GM12878 (cell line): Measurements from ENCODE around the gene RAD51B. TPM values are rescaled to one million over a fixed set of nuclear protein-coding genes. Genes with fewer than 3 reads are reported as not detected.
A peak's percentile ranks its signal among the peaks of the same experiment; 100 is the strongest.

Source experiments
- ATAC-seq: fragments of 200-7000 bp; cut with Tn5 transposase; 3 replicates; pipeline ENCODE4 v1.9.1; 2020; ENCODE audit warnings: mild to moderate bottlenecking, moderate library complexity
- BruUV-seq: library from RNA; stranded (reverse); fragments of 400-500 nt; replicated peaks from 2 replicates; lab custom pipeline; 2021; lab: Mats Ljungman, UMichigan
- CTCF ChIA-PET: fragments of 300-600 bp; sonication (Branson Sonifier 250); formaldehyde crosslinking; extraction: SDS; loops from one replicate; lab custom pipeline; 2021; ENCODE audit warnings: inconsistent platforms; lab: Yijun Ruan, JAX
- POLR2A ChIA-PET: fragments of 350-600 bp; formaldehyde crosslinking; extraction: SDS; loops from one replicate; lab custom pipeline; 2021; ENCODE audit warnings: inconsistent platforms; lab: Charles Lee
- RAD21 ChIA-PET: fragments of 300-600 bp; sonication (Branson Sonifier 250); formaldehyde crosslinking; loops from one replicate; lab custom pipeline; 2023; ENCODE audit warnings: antibody characterized with exemption; ENCODE audit not compliant: unreplicated experiment; lab: Charles Lee
- SMC1A ChIA-PET: fragments of 300-600 bp; sonication (Branson Sonifier 250); formaldehyde crosslinking; loops from one replicate; lab custom pipeline; 2023; ENCODE audit not compliant: unreplicated experiment, uncharacterized antibody; lab: Charles Lee
- DNase-seq: peaks from one replicate; pipeline ENCODE4 v3.0.0-alpha.2; 2011; ENCODE audit warnings: low read depth, low spot score
- FAIRE-seq: peaks from 3 replicates; lab custom pipeline; 2011; peaks lifted over from hg19 to GRCh38; lab: Jason Lieb, UNC
- H2AFZ ChIP-seq: 2 replicates; pipeline ENCODE4 v1.6.0; 2011; ENCODE audit warnings: low read depth, low read length, control low read depth; ENCODE audit not compliant: control insufficient read depth
- H3K27ac ChIP-seq: 2 replicates; pipeline ENCODE4 v1.5.1; 2011; ENCODE audit warnings: control low read depth; ENCODE audit not compliant: control insufficient read depth, insufficient read depth
- H3K27me3 ChIP-seq, 2 experiments: replicated peaks in 1 of 2; 2 replicates each; pipeline versions ENCODE4 v1.6.0 to v1.6.1; 2011; ENCODE audit warnings: low read length in 1 of 2; ENCODE audit not compliant: control insufficient read depth in 2 of 2, insufficient read depth in 2 of 2
- H3K36me3 ChIP-seq, 2 experiments: 2 replicates each; pipeline ENCODE4 v1.5.1; 2011; ENCODE audit warnings: low read length in 1 of 2; ENCODE audit not compliant: control insufficient read depth in 2 of 2, insufficient read depth in 2 of 2
- H3K4me1 ChIP-seq: 2 replicates; pipeline ENCODE4 v1.6.1; 2011; ENCODE audit warnings: mild to moderate bottlenecking, low read length, moderate library complexity, mixed read lengths; ENCODE audit not compliant: control insufficient read depth, insufficient read depth
- H3K4me2 ChIP-seq: 2 replicates; pipeline ENCODE4 v1.6.0; 2011; ENCODE audit warnings: control low read depth; ENCODE audit not compliant: control insufficient read depth, insufficient read depth
- H3K4me3 ChIP-seq: fragments of 200-600 bp; sonication (generic); 2 replicates; pipeline ENCODE4 v1.5.1; 2016
- H3K79me2 ChIP-seq: 2 replicates; pipeline ENCODE4 v1.6.0; 2011; ENCODE audit warnings: low read length; ENCODE audit not compliant: control insufficient read depth, insufficient read depth
- H3K9ac ChIP-seq: 2 replicates; pipeline ENCODE4 v1.8.0; 2011; ENCODE audit warnings: low read length, control low read depth, mixed read lengths; ENCODE audit not compliant: control insufficient read depth, insufficient read depth
- H3K9me3 ChIP-seq: replicated peaks from 3 replicates; pipeline ENCODE4 v1.5.1; 2011; ENCODE audit warnings: mild to moderate bottlenecking, low read length; ENCODE audit not compliant: control insufficient read depth, insufficient read depth
- H4K20me1 ChIP-seq: 2 replicates; pipeline ENCODE4 v1.6.0; 2011; ENCODE audit not compliant: control insufficient read depth, insufficient read depth
- CHD1 ChIP-seq: IDR thresholded peaks from 2 replicates; pipeline ENCODE4 v1.6.1; 2012; ENCODE audit warnings: low read depth, low read length, improper control_type of control experiment
- CREB1 ChIP-seq: IDR thresholded peaks from 2 replicates; pipeline ENCODE4 v1.6.1; 2012; ENCODE audit warnings: low read depth, mild to moderate bottlenecking, inconsistent platforms
- FOXK2 ChIP-seq: fragments of 450-650 bp; IDR thresholded peaks from 2 replicates; pipeline ENCODE4 v1.6.1; 2017; ENCODE audit warnings: mild to moderate bottlenecking, moderate library complexity
- HSF1 ChIP-seq: fragments of 150-350 bp; IDR thresholded peaks from 2 replicates; pipeline ENCODE4 v1.6.1; 2014; ENCODE audit warnings: mild to moderate bottlenecking, low read depth, low read length
- IKZF2 ChIP-seq, 2 experiments: fragments of 450-650 bp; IDR thresholded peaks; 2 replicates each; pipeline ENCODE4 v1.6.1; 2017; ENCODE audit warnings: mild to moderate bottlenecking in 2 of 2, moderate library complexity in 2 of 2
- KLF5 ChIP-seq: fragments of 450-650 bp; IDR thresholded peaks from 2 replicates; pipeline ENCODE4 v1.6.1; 2014; ENCODE audit warnings: mild to moderate bottlenecking; ENCODE audit not compliant: partially characterized antibody
- NFIC ChIP-seq: IDR thresholded peaks from 2 replicates; pipeline ENCODE4 v1.6.1; 2012; ENCODE audit warnings: low read depth, mild to moderate bottlenecking, inconsistent platforms, low read length, moderate library complexity
- POLR2A ChIP-seq: IDR thresholded peaks from 2 replicates; pipeline ENCODE4 v1.6.1; 2011; ENCODE audit warnings: low read depth, mild to moderate bottlenecking, low read length
- RFX5 ChIP-seq: IDR thresholded peaks from 2 replicates; pipeline ENCODE4 v1.6.1; 2011; ENCODE audit warnings: low read depth, low read length, improper control_type of control experiment
- SMAD5 ChIP-seq: IDR thresholded peaks from 2 replicates; pipeline ENCODE4 v1.6.1; 2016; ENCODE audit warnings: antibody characterized with exemption, low read depth
- SMARCA5 ChIP-seq: fragments of 450-650 bp; IDR thresholded peaks from 2 replicates; pipeline ENCODE4 v1.6.1; 2017; ENCODE audit warnings: mild to moderate bottlenecking
- SPI1 ChIP-seq: IDR thresholded peaks from 2 replicates; pipeline ENCODE4 v1.6.1; 2011; ENCODE audit warnings: low read depth, mild to moderate bottlenecking, low read length, moderate library complexity, borderline replicate concordance; ENCODE audit not compliant: insufficient read depth
- SREBF2 ChIP-seq: IDR thresholded peaks from 2 replicates; pipeline ENCODE4 v1.6.1; 2012; ENCODE audit warnings: mild to moderate bottlenecking, low read length
- TCF7 ChIP-seq: IDR thresholded peaks from 2 replicates; pipeline ENCODE4 v1.6.1; 2014; ENCODE audit warnings: antibody characterized with exemption, borderline replicate concordance
- USF1 ChIP-seq: IDR thresholded peaks from 2 replicates; pipeline ENCODE4 v1.6.1; 2011; ENCODE audit warnings: borderline replicate concordance, low read depth, mild to moderate bottlenecking, moderate library complexity, mixed read lengths, low read length; ENCODE audit not compliant: insufficient read depth; ENCODE audit errors: extremely low read length
- YY1 ChIP-seq: IDR thresholded peaks from 2 replicates; pipeline ENCODE4 v1.6.1; 2011; ENCODE audit warnings: low read depth, mild to moderate bottlenecking, low read length
- ZBED1 ChIP-seq: IDR thresholded peaks from 2 replicates; pipeline ENCODE4 v1.6.1; 2016; ENCODE audit warnings: borderline replicate concordance
- WGBS: methylation state at CpG from one replicate; pipeline ENCODE4 v1.1.6; 2016; ENCODE audit warnings: low lambda C conversion rate; ENCODE audit not compliant: insufficient replicate concordance, insufficient coverage; ENCODE audit errors: missing lambda C conversion rate; 5-methylcytosine and 5-hydroxymethylcytosine counted together
- in situ Hi-C: fragments of 300-500 bp; cut with MboI; formaldehyde crosslinking; loops from 9 replicates; pipeline ENCODE4 v1.14.3; 2018; ENCODE audit warnings: mixed read lengths
- intact Hi-C: fragments of 100-400 bp; cut with micrococcal nuclease; formaldehyde crosslinking; loops from one replicate; pipeline ENCODE4 v1.14.2; 2022; ENCODE audit not compliant: unreplicated experiment
- polyA plus RNA-seq, 11 experiments: library from polyadenylated mRNA; depleted of rRNA in 4 of 11; unstranded in 6 of 11; stranded (reverse) in 5 of 11; fragments of >200 nt; fragmentation: Nextera tagmentation in 4 of 11; fragmentation: Illumina TruSeq in 1 of 11; extraction: Ambion mirVana in 4 of 11; extraction: Trizol in 1 of 11; gene quantifications; 1 replicate in 1 of 11; 2 replicates in 10 of 11; pipeline versions ENCODE4 v1.2.1 to v1.2.3, GENCODE V29; 2011 to 2016; ENCODE audit warnings: inconsistent platforms in 2 of 11, missing spikeins in 2 of 11, low read depth in 1 of 11
- total RNA-seq, 4 experiments: library from RNA; depleted of rRNA in 3 of 4; stranded (reverse); fragments of >200 nt in 3 of 4; fragmentation: Illumina TruSeq in 1 of 4; extraction: Trizol in 1 of 4; gene quantifications; 2 replicates each; pipeline versions ENCODE4 v1.2.1 to v1.2.3, GENCODE V29; 2013 to 2021
- TF ChIP-seq, protein P1 (sequence below): fragments of 450-650 bp; formaldehyde crosslinking; IDR thresholded peaks from 2 replicates; pipeline ENCODE4 v1.5.0; 2022; ENCODE audit warnings: mild to moderate bottlenecking, missing genetic modification characterization
- TF ChIP-seq, protein P2 (sequence below): fragments of 450-650 bp; IDR thresholded peaks from 2 replicates; pipeline ENCODE4 v1.6.1; 2016; ENCODE audit warnings: mild to moderate bottlenecking

The RAD51B gene
- total and polyA plus RNA-seq, 10 of the 15 experiments (the other 5 are each of a cell fraction or from before 2014, with no cell fraction given): 9.8 to 26.8 (median 21.3) TPM

GRCh38 chr14:68333262-68333661 is 513.7 kb downstream of the RAD51B start:
- H3K4me3 ChIP-seq: no peak overlapping the region
- ChIA-PET POLR2A (interaction anchor here (0.9 to 1.5 kb wide), 3 partner anchors 14 to 36 kb away, joined by 3 to 4 read pairs (median 3); no protein-coding TSS in a partner anchor), CTCF (interaction anchor here (0.6 to 2.4 kb wide), 3 partner anchors 19 to 86 kb away, joined by 3 to 10 read pairs (median 3); no protein-coding TSS in a partner anchor), RAD21 (interaction anchor here (0.7 to 2.9 kb wide), 11 partner anchors 8 to 68 kb away, joined by 3 to 11 read pairs (median 4); no protein-coding TSS in a partner anchor), SMC1A (interaction anchor here (0.8 to 6.6 kb wide), 10 partner anchors 11 to 50 kb away, joined by 3 to 44 read pairs (median 16); no protein-coding TSS in a partner anchor)
- no peak for DNase-seq
- peak overlapping the region; percentile 54; the same call in 1 of the 2 replicates for H3K4me2 ChIP-seq
- H3K27me3 ChIP-seq: no peaks in the 10 kb centered on the region
- H2AFZ ChIP-seq: no peak overlapping the region
- H3K79me2 ChIP-seq: no peaks in the 10 kb centered on the region
- 0% methylated on average over 2 of the region's 2 CpGs for WGBS
- no peak overlapping the region for H3K27ac ChIP-seq
- no TSS peak for BruUV-seq
- no peaks in the 10 kb centered on the region for H3K9me3 ChIP-seq
- H3K36me3 ChIP-seq: no peaks in the 10 kb centered on the region
- FAIRE-seq: no peak
- no peaks in the 10 kb centered on the region for H4K20me1 ChIP-seq
- intact Hi-C loops: no loop called here
- no peak overlapping the region for H3K9ac ChIP-seq
- peak; percentile 79 for ATAC-seq
- in situ Hi-C loops: no loop called here
- H3K4me1 ChIP-seq: peaks cover 60% of the 10 kb centered on the region
- TF ChIP-seq, protein P1, sequence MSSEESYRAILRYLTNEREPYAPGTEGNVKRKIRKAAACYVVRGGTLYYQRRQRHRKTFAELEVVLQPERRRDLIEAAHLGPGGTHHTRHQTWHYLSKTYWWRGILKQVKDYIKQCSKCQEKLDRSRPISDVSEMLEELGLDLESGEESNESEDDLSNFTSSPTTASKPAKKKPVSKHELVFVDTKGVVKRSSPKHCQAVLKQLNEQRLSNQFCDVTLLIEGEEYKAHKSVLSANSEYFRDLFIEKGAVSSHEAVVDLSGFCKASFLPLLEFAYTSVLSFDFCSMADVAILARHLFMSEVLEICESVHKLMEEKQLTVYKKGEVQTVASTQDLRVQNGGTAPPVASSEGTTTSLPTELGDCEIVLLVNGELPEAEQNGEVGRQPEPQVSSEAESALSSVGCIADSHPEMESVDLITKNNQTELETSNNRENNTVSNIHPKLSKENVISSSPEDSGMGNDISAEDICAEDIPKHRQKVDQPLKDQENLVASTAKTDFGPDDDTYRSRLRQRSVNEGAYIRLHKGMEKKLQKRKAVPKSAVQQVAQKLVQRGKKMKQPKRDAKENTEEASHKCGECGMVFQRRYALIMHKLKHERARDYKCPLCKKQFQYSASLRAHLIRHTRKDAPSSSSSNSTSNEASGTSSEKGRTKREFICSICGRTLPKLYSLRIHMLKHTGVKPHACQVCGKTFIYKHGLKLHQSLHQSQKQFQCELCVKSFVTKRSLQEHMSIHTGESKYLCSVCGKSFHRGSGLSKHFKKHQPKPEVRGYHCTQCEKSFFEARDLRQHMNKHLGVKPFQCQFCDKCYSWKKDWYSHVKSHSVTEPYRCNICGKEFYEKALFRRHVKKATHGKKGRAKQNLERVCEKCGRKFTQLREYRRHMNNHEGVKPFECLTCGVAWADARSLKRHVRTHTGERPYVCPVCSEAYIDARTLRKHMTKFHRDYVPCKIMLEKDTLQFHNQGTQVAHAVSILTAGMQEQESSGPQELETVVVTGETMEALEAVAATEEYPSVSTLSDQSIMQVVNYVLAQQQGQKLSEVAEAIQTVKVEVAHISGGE: no peak
- TF ChIP-seq HSF1 (no peak), ZBED1 (no peak), SMAD5 (no peak), SMARCA5 (no peak; the same call in 1 of the 2 replicates), NFIC (0 out of 2 replicates have a peak, but pooled peaks have one; percentile 20), RFX5 (no peak), YY1 (0 out of 2 replicates have a peak, but pooled peaks have one; percentile 29), FOXK2 (no peak), TCF7 (no peak), CREB1 (no peak), IKZF2 (IDR thresholded peaks at IDR 0.05) (0 out of 4 replicates have a peak, but pooled peaks of 1 of the 2 experiments have one; percentile 14), KLF5 (no peak), USF1 (no peak), CHD1 (no peak), SPI1 (peak; percentile 82), SREBF2 (no peak), POLR2A (no peak)
- TF ChIP-seq, protein P2, sequence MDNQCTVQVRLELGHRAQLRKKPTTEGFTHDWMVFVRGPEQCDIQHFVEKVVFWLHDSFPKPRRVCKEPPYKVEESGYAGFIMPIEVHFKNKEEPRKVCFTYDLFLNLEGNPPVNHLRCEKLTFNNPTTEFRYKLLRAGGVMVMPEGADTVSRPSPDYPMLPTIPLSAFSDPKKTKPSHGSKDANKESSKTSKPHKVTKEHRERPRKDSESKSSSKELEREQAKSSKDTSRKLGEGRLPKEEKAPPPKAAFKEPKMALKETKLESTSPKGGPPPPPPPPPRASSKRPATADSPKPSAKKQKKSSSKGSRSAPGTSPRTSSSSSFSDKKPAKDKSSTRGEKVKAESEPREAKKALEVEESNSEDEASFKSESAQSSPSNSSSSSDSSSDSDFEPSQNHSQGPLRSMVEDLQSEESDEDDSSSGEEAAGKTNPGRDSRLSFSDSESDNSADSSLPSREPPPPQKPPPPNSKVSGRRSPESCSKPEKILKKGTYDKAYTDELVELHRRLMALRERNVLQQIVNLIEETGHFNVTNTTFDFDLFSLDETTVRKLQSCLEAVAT: no peak
